Vagina (tissue), 2 donors: ENCODE results near the gene MRPL41. TPM values are rescaled to one million over a fixed set of nuclear protein-coding genes. Genes with fewer than 3 reads are reported as not detected.
"Not testable (repeated sequence)": the region's sequence is repeated elsewhere in the genome, so short reads cannot be mapped to it uniquely, and the experiment has no call there.

Source experiments
- DNase-seq, 2 donors: peaks; one replicate each; pipeline ENCODE4 v3.0.0-alpha.2; 2017; ENCODE audit errors: extremely low spot score in 2 of 2
- H3K27ac ChIP-seq: fragments of 200-600 bp; sonication (generic); one replicate; pipeline ENCODE4 v1.5.1; 2019
- H3K27me3 ChIP-seq: fragments of 200-600 bp; sonication (generic); one replicate; pipeline ENCODE4 v1.5.1; 2019
- H3K36me3 ChIP-seq, 2 donors: fragments of 200-600 bp; sonication (generic); one replicate each; pipeline ENCODE4 v1.5.1; 2017 to 2019
- H3K4me1 ChIP-seq: fragments of 200-600 bp; sonication (generic); one replicate; pipeline ENCODE4 v1.5.1; 2019
- H3K4me3 ChIP-seq, 2 donors: fragments of 200-600 bp; sonication (generic); 1 replicate in 1 of 2; 2 replicates in 1 of 2; pipeline ENCODE4 v1.5.1; 2016 to 2019
- H3K9me3 ChIP-seq: fragments of 200-600 bp; sonication (generic); one replicate; pipeline ENCODE4 v1.5.1; 2019
- POLR2A ChIP-seq, 2 donors: fragments of 450-650 bp; IDR thresholded peaks; one replicate each; pipeline ENCODE4 v1.6.1; 2017; ENCODE audit warnings: antibody characterized with exemption in 2 of 2, mild to moderate bottlenecking in 2 of 2, moderate library complexity in 2 of 2
- POLR2AphosphoS5 ChIP-seq, 2 donors: sonication (generic); formaldehyde crosslinking; IDR thresholded peaks; one replicate each; pipeline ENCODE4 v1.9.0; 2017; ENCODE audit warnings: antibody characterized with exemption in 2 of 2, mild to moderate bottlenecking in 2 of 2, low read depth in 1 of 2; ENCODE audit not compliant: insufficient read depth in 1 of 2
- intact Hi-C: fragments of 100-400 bp; cut with DNase I; formaldehyde crosslinking; loops from one replicate; pipeline ENCODE4 v1.15.1; 2023
- total RNA-seq: library from RNA; depleted of rRNA; stranded (reverse); fragments of >200 nt; gene quantifications from one replicate; pipeline ENCODE4 v1.2.3, GENCODE V29; 2016
- TF ChIP-seq, protein P1 (sequence below), 3 experiments: fragments of 450-650 bp in 2 of 3; fragments of 200-600 bp in 1 of 3; sonication (generic) in 1 of 3; IDR thresholded peaks; one replicate each; pipeline ENCODE4 v1.5.1; 2017 to 2019; ENCODE audit warnings: antibody characterized with exemption in 3 of 3, mild to moderate bottlenecking in 2 of 3, moderate library complexity in 2 of 3

The MRPL41 gene
- total RNA-seq, 1 donor from 2014 or later = 83.7 TPM

DNA sequence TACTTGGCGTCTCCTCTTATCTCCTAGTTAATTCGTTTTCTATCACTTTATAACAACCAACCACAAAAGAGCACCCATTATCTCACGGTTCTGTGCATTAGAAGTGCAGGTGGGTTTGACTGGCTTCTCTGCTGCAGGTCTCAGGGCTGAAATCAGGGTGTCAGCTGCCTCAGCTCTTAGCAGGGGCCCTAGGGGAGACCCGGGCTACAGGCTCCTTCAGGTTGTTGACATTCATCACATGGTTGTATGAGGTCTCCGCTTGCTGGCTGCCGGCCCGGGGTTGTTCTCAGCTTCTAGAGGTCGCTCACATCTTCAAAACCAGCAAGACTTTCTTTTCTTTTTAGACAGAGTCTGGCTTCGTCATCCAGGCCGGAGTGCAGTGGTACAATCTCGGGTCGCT is 41.5 kb downstream of the MRPL41 start:
- TF ChIP-seq, protein P1, sequence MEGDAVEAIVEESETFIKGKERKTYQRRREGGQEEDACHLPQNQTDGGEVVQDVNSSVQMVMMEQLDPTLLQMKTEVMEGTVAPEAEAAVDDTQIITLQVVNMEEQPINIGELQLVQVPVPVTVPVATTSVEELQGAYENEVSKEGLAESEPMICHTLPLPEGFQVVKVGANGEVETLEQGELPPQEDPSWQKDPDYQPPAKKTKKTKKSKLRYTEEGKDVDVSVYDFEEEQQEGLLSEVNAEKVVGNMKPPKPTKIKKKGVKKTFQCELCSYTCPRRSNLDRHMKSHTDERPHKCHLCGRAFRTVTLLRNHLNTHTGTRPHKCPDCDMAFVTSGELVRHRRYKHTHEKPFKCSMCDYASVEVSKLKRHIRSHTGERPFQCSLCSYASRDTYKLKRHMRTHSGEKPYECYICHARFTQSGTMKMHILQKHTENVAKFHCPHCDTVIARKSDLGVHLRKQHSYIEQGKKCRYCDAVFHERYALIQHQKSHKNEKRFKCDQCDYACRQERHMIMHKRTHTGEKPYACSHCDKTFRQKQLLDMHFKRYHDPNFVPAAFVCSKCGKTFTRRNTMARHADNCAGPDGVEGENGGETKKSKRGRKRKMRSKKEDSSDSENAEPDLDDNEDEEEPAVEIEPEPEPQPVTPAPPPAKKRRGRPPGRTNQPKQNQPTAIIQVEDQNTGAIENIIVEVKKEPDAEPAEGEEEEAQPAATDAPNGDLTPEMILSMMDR (IDR thresholded peaks at IDR 0.05) = no peak
- TF ChIP-seq POLR2A (IDR thresholded peaks at IDR 0.05) (no peak), POLR2AphosphoS5 (IDR thresholded peaks at IDR 0.05; ENCODE audit: insufficient read depth in 1 of 2, low read depth in 1 of 2) (no peak)
- peaks cover 0 to 3% of the 10 kb centered on the region in 2 donors for H3K36me3 ChIP-seq

DNA sequence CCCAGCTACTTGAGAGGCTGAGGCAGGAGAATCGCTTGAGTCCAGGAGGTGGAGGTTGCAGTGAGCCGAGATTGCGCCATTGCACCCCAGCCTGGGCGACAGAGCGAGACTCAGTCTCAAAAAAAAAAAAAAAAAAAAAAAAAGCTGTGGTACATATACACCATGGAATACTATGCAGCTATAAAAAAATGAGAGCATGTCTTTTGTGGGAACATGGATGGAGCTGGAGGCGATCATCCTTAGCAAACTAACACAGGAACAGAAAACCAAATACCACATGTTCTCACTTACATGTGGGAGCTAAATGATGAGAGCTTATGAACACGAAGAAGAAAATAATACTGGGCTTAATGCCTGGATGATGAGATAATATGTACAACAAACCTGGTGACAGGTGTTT is 44.9 kb downstream of the MRPL41 start:
- intact Hi-C loops, H3K4me3 ChIP-seq: not testable (repeated sequence)

More for the DNA sequence above, 41.5 kb downstream of the MRPL41 start:
- intact Hi-C loops = no loop called here
- Histone ChIP-seq H3K4me1 (peaks cover 26% of the 10 kb centered on the region), H3K27me3 (no peaks in the 10 kb centered on the region), H3K9me3 (no peaks in the 10 kb centered on the region), H3K4me3 (no peak overlapping the region), H3K27ac (no peak overlapping the region)
- no peak for DNase-seq

DNA sequence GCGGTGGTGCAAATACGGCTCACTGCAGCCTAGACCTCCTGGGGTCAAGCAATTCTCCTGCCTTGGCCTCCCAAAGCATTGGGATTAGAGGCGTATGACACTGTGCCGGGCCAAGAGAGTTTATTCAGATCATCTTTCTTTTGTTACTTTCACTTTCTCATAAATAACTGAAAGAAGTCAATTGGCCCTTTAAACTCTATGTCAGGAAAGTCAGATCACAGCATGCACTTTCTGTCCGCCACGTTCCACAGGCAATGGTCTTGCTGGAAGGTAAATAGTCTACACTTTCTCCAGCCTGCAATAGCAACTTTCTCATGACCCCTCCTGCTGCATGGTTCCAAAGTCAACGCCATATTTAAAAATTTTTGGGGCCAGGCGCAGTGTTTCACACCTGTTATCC is 47.3 kb downstream of the MRPL41 start:
- no peak overlapping the region for H3K27ac ChIP-seq
- intact Hi-C loops = no loop called here

More for the DNA sequence above, 44.9 kb downstream of the MRPL41 start:
- H3K27ac ChIP-seq, H3K4me1 ChIP-seq, H3K27me3 ChIP-seq, H3K36me3 ChIP-seq, DNase-seq, H3K9me3 ChIP-seq: not testable (repeated sequence)

More for the DNA sequence above, 47.3 kb downstream of the MRPL41 start:
- no peaks in the 10 kb centered on the region for H3K36me3 ChIP-seq
- no peaks in the 10 kb centered on the region for H3K27me3 ChIP-seq
- no peak for DNase-seq
- H3K4me3 ChIP-seq = no peak overlapping the region
- H3K9me3 ChIP-seq = no peaks in the 10 kb centered on the region
- TF ChIP-seq POLR2A (IDR thresholded peaks at IDR 0.05) (no peak), POLR2AphosphoS5 (IDR thresholded peaks at IDR 0.05; ENCODE audit: insufficient read depth in 1 of 2, low read depth in 1 of 2) (no peak)
- TF ChIP-seq, protein P1 (IDR thresholded peaks at IDR 0.05) = no peak
- no peaks in the 10 kb centered on the region for H3K4me1 ChIP-seq

Other genes with a start within 250 kb of the MRPL41 start
- gene NRARP, start 249.6 kb upstream of the MRPL41 start, total RNA-seq = 29.5 TPM
- 35.6 TPM for gene EXD3, start 128.7 kb upstream of the MRPL41 start, total RNA-seq
- gene NOXA1, start 128.5 kb upstream of the MRPL41 start, total RNA-seq = 2.9 TPM
- not detected for gene ENTPD8, start 110.5 kb upstream of the MRPL41 start, total RNA-seq
- gene NSMF, start 92.5 kb upstream of the MRPL41 start, total RNA-seq = 35.1 TPM
- gene PNPLA7, start 1.5 kb upstream of the MRPL41 start, total RNA-seq = 16.2 TPM
- gene DPH7, start 27.0 kb downstream of the MRPL41 start, total RNA-seq = 32.9 TPM
- gene ZMYND19, start 38.6 kb downstream of the MRPL41 start, total RNA-seq = 10.3 TPM
- gene ARRDC1, start 53.8 kb downstream of the MRPL41 start, total RNA-seq = 114 TPM
- 65.8 TPM for gene EHMT1, start 67.1 kb downstream of the MRPL41 start, total RNA-seq